ENCODE measurements around the gene SCARB1.
"Not testable (repeated sequence)": the region's sequence is repeated elsewhere in the genome, so short reads cannot be mapped to it uniquely, and the experiment has no call there.

Gene SCARB1

GRCh38 chr12:124883263-124884130 lies 19.8 kb upstream of the SCARB1 start:
- no peak for DNase-seq

- DNase-seq, result no peak
Observed at GRCh38 chr12:124881123-124881522, 17.5 kb upstream of the SCARB1 start.

- DNase-seq, result not testable (repeated sequence)
Observed at GRCh38 chr12:124880335-124880734, 16.7 kb upstream of the SCARB1 start.

- DNase-seq, result no peak
Observed at GRCh38 chr12:124878795-124879516, 15.3 kb upstream of the SCARB1 start.

GRCh38 chr12:124877423-124877822 lies 13.8 kb upstream of the SCARB1 start:
- no peak for DNase-seq

- DNase-seq, result no peak
Observed at GRCh38 chr12:124876171-124876570, 12.5 kb upstream of the SCARB1 start.

GRCh38 chr12:124875803-124876132 lies 12.1 kb upstream of the SCARB1 start:
- DNase-seq, result no peak

- DNase-seq, result no peak
Observed at GRCh38 chr12:124874988-124875802, 11.5 kb upstream of the SCARB1 start.

GRCh38 chr12:124874188-124874587 lies 10.5 kb upstream of the SCARB1 start:
- DNase-seq, result no peak

- DNase-seq, result no peak
Observed at GRCh38 chr12:124872068-124872719, 8.5 kb upstream of the SCARB1 start.

GRCh38 chr12:124871297-124871696 lies 7.6 kb upstream of the SCARB1 start:
- DNase-seq, result no peak

- DNase-seq, result no peak
Observed at GRCh38 chr12:124870515-124870914, 6.9 kb upstream of the SCARB1 start.

- no peak for DNase-seq
Observed at GRCh38 chr12:124869059-124869665, 5.5 kb upstream of the SCARB1 start.

GRCh38 chr12:124868252-124869058 lies 4.8 kb upstream of the SCARB1 start:
- no peak for DNase-seq

- DNase-seq, result peak; percentile 50
Observed at GRCh38 chr12:124867401-124867930, 3.8 kb upstream of the SCARB1 start.

GRCh38 chr12:124866883-124867400 lies 3.3 kb upstream of the SCARB1 start:
- DNase-seq, result no peak

GRCh38 chr12:124866195-124866882 lies 2.7 kb upstream of the SCARB1 start:
- DNase-seq, result no peak

GRCh38 chr12:124865728-124866127 lies 2.1 kb upstream of the SCARB1 start:
- DNase-seq, result no peak

GRCh38 chr12:124864326-124864752 lies 675 bp upstream of the SCARB1 start:
- DNase-seq, result no peak
